NT2/D1 (cell line): ENCODE results near the gene IGF2BP2.

ENCODE experiments used
- YY1 ChIP-seq: IDR thresholded peaks from 2 replicates; pipeline ENCODE4 v1.6.1; 2011; ENCODE audit not compliant: insufficient read length, insufficient read depth
- ZNF274 ChIP-seq: IDR thresholded peaks from 2 replicates; pipeline ENCODE4 v1.6.1; 2011; ENCODE audit warnings: mild to moderate bottlenecking, low read depth, low read length

DNA sequence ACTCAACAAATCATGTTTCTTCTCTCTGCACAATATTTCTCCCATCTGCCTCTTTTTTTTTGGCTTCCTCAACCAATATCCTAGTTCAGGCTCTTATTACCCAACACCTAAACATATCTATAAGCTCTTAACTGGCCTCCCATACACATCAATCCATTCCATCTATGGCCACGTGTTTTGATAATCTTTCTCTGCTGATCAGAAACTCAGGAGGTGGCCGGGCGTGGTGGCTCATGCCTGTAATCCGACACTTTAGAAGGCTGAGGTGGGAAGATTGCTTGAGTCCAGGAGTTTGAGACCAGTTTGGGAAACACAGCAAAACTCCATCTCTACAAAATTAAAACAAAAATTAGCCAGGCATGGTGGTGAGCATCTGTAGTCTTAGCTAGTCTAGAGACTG, 68.4 kb downstream of the IGF2BP2 start:
- TF ChIP-seq ZNF274 (no peak), YY1 (no peak)
